ENCODE results near the gene PHIP. TPM values are rescaled to one million over a fixed set of nuclear protein-coding genes. Genes with fewer than 3 reads are reported as not detected.
A peak's percentile ranks its signal among the peaks of the same experiment; 100 is the strongest.

PHIP gene
- total RNA-seq, 1 donor from 2014 or later, result 14.9 TPM

GRCh38 chr6:79084693-79085092 is 6.6 kb upstream of the PHIP start:
- TF ChIP-seq CTCF (IDR thresholded peaks at IDR 0.05), result no peak
- no peak overlapping the region for H3K4me3 ChIP-seq
- intact Hi-C loops (cut with DNase I), result no loop called here
- no peaks in the 10 kb centered on the region for H3K27me3 ChIP-seq
- H3K4me1 ChIP-seq, result peaks cover 0 to 5% of the 10 kb centered on the region in 2 donors
- H3K9me3 ChIP-seq, result no peaks in the 10 kb centered on the region
- H3K36me3 ChIP-seq, result no peaks in the 10 kb centered on the region
- no peak for DNase-seq (ENCODE audit: low spot score in 2 of 2)
- no peak overlapping the region for H3K27ac ChIP-seq

GRCh38 chr6:79082304-79082703 is 4.2 kb upstream of the PHIP start:
- TF ChIP-seq CTCF (IDR thresholded peaks at IDR 0.05), result no peak
- Histone ChIP-seq H3K4me3 (no peak overlapping the region), H3K27me3 (no peaks in the 10 kb centered on the region), H3K4me1 (peaks cover 0 to 7% of the 10 kb centered on the region in 2 donors), H3K9me3 (no peaks in the 10 kb centered on the region), H3K36me3 (no peaks in the 10 kb centered on the region), H3K27ac (no peak overlapping the region)
- intact Hi-C loops (cut with DNase I), result no loop called here
- DNase-seq (ENCODE audit: low spot score in 2 of 2), result no peak

GRCh38 chr6:79081663-79082062 is 3.6 kb upstream of the PHIP start:
- Histone ChIP-seq H3K4me1 (peaks cover 0 to 7% of the 10 kb centered on the region in 2 donors), H3K36me3 (no peaks in the 10 kb centered on the region), H3K27ac (no peak overlapping the region), H3K4me3 (no peak overlapping the region), H3K27me3 (no peaks in the 10 kb centered on the region), H3K9me3 (no peaks in the 10 kb centered on the region)
- intact Hi-C loops (cut with DNase I), result no loop called here
- no peak for DNase-seq (ENCODE audit: low spot score in 2 of 2)
- TF ChIP-seq CTCF (IDR thresholded peaks at IDR 0.05), result no peak

- Histone ChIP-seq H3K27ac (peak overlapping the region; percentile 97 to 100), H3K4me1 (peaks cover 0 to 12% of the 10 kb centered on the region in 2 donors), H3K4me3 (peak overlapping the region; percentile 88 to 100), H3K9me3 (no peaks in the 10 kb centered on the region), H3K36me3 (no peaks in the 10 kb centered on the region), H3K27me3 (no peaks in the 10 kb centered on the region)
- no peak for TF ChIP-seq CTCF (IDR thresholded peaks at IDR 0.05)
- no peak for DNase-seq (ENCODE audit: low spot score in 2 of 2)
- intact Hi-C loops (cut with DNase I), result no loop called here
These were observed 1.5 kb upstream of the PHIP start for GRCh38 chr6:79079561-79080041.

GRCh38 chr6:79077715-79078074 is 359 bp downstream of the PHIP start:
- no peak for TF ChIP-seq CTCF (IDR thresholded peaks at IDR 0.05)
- Histone ChIP-seq H3K27ac (peak overlapping the region; percentile 97 to 100), H3K4me3 (peak overlapping the region; percentile 88 to 100), H3K4me1 (peaks cover 0 to 24% of the 10 kb centered on the region in 2 donors), H3K36me3 (no peaks in the 10 kb centered on the region), H3K27me3 (no peaks in the 10 kb centered on the region), H3K9me3 (no peaks in the 10 kb centered on the region)
- intact Hi-C loops (cut with DNase I), result loop anchor here (1.0 to 2.0 kb wide), 2 partner anchors 157 to 459 kb away; partner anchors contain the start of genes HMGN3 and LCA5
- DNase-seq (ENCODE audit: low spot score in 2 of 2), result no peak
